Ishikawa (cell line): ENCODE data around the gene CMTM7.
A peak's percentile ranks its signal among the peaks of the same experiment; 100 is the strongest.

ENCODE experiments used
- CEBPB ChIP-seq: IDR thresholded peaks from 2 replicates; pipeline ENCODE4 v1.6.1; 2012
- CREB1 ChIP-seq: IDR thresholded peaks from 2 replicates; pipeline ENCODE4 v1.6.1; 2012; ENCODE audit warnings: low read depth
- NFIC ChIP-seq: IDR thresholded peaks from 2 replicates; pipeline ENCODE4 v1.6.1; 2012
- TAF1 ChIP-seq: IDR thresholded peaks from 2 replicates; pipeline ENCODE4 v1.6.1; 2012; ENCODE audit warnings: low read depth, mild to moderate bottlenecking
- TCF12 ChIP-seq: IDR thresholded peaks from 2 replicates; pipeline ENCODE4 v1.6.1; 2012; ENCODE audit warnings: low read depth
- YY1 ChIP-seq: IDR thresholded peaks from 2 replicates; pipeline ENCODE4 v1.6.1; 2012; ENCODE audit warnings: low read depth
- ZBTB7A ChIP-seq: IDR thresholded peaks from 2 replicates; pipeline ENCODE4 v1.6.1; 2012; ENCODE audit warnings: low read depth

CMTM7 gene

GRCh38 chr3:32502118-32502945 lies 110.7 kb downstream of the CMTM7 start, which contains the start of gene CMTM6:
CMTM6 (minus strand) TSS chr3:32502852; CDS start chr3:32502745, 107 bp downstream.
- no peak for TF ChIP-seq CEBPB
- peak; percentile 61; the same call in 1 of the 2 replicates for TF ChIP-seq TAF1
- 0 out of 2 replicates have a peak, but pooled peaks have one; percentile 50 for TF ChIP-seq ZBTB7A

GRCh38 chr3:32502946-32503286 lies 111.3 kb downstream of the CMTM7 start:
- no peak for TF ChIP-seq TCF12
- peak; percentile 72 for TF ChIP-seq NFIC
- no peak for TF ChIP-seq YY1
- TF ChIP-seq TAF1: no peak
- TF ChIP-seq CREB1: no peak
